HG03045 (cell line): ENCODE data around the gene PSMA2.

ENCODE experiments used
- ATAC-seq: cut with Tn5 transposase; IDR thresholded peaks from one replicate; pipeline ENCODE4 v1.9.1; 2021; ENCODE audit warnings: mild to moderate bottlenecking, moderate library complexity; ENCODE audit not compliant: unreplicated experiment

PSMA2 gene

GRCh38 chr7:42931834-42932651 lies at the start of gene PSMA2, which contains the start of gene MRPL32:
PSMA2 (minus strand) TSS chr7:42932174; CDS start chr7:42932158, 16 bp downstream.
MRPL32 (plus strand) TSS chr7:42932376; CDS start chr7:42932387, 11 bp downstream.
- peak; percentile 99 for ATAC-seq

GRCh38 chr7:42981601-42982000 lies 49.6 kb upstream of the PSMA2 start:
- no peak for ATAC-seq

- no peak for ATAC-seq
Observed at GRCh38 chr7:42980514-42980913, 48.5 kb upstream of the PSMA2 start.

GRCh38 chr7:42980084-42980483 lies 48.1 kb upstream of the PSMA2 start:
- no peak for ATAC-seq

- no peak for ATAC-seq
Observed at GRCh38 chr7:42978496-42978895, 46.5 kb upstream of the PSMA2 start.

GRCh38 chr7:42976371-42976770 lies 44.4 kb upstream of the PSMA2 start:
- no peak for ATAC-seq

GRCh38 chr7:42972699-42973500 lies 40.9 kb upstream of the PSMA2 start:
- no peak for ATAC-seq

GRCh38 chr7:42967391-42967790 lies 35.4 kb upstream of the PSMA2 start:
- no peak for ATAC-seq

GRCh38 chr7:42964849-42965805 lies 33.2 kb upstream of the PSMA2 start:
- ATAC-seq, result no peak

- ATAC-seq, result no peak
Observed at GRCh38 chr7:42964293-42964692, 32.3 kb upstream of the PSMA2 start.

- ATAC-seq, result no peak
Observed at GRCh38 chr7:42961170-42961569, 29.2 kb upstream of the PSMA2 start.

GRCh38 chr7:42960762-42961161 lies 28.8 kb upstream of the PSMA2 start:
- no peak for ATAC-seq

GRCh38 chr7:42959549-42959948 lies 27.6 kb upstream of the PSMA2 start:
- ATAC-seq, result no peak

GRCh38 chr7:42956062-42956461 lies 24.1 kb upstream of the PSMA2 start:
- no peak for ATAC-seq

- ATAC-seq, result no peak
Observed at GRCh38 chr7:42953994-42954393, 22.0 kb upstream of the PSMA2 start.

GRCh38 chr7:42952328-42952727 lies 20.4 kb upstream of the PSMA2 start:
- ATAC-seq, result no peak

GRCh38 chr7:42950417-42950816 lies 18.4 kb upstream of the PSMA2 start:
- ATAC-seq, result no peak

- no peak for ATAC-seq
Observed at GRCh38 chr7:42947521-42947920, 15.5 kb upstream of the PSMA2 start.

GRCh38 chr7:42946627-42946950 lies 14.6 kb upstream of the PSMA2 start:
- no peak for ATAC-seq

GRCh38 chr7:42945821-42946626 lies 14.1 kb upstream of the PSMA2 start:
- ATAC-seq, result peak; percentile 67
